CD8-positive, alpha-beta memory T cell (primary cell): Measurements from ENCODE around the gene AFAP1. TPM values are rescaled to one million over a fixed set of nuclear protein-coding genes. Genes with fewer than 3 reads are reported as not detected.
A peak's percentile ranks its signal among the peaks of the same experiment; 100 is the strongest.

ENCODE experiments used
- CTCF ChIA-PET: fragments of 350-600 bp; sonication (Branson Sonifier 250); formaldehyde crosslinking; loops from one replicate; lab custom pipeline; 2021; ENCODE audit warnings: antibody characterized with exemption; lab: Charles Lee
- POLR2A ChIA-PET: fragments of 350-600 bp; sonication (Branson Sonifier 250); formaldehyde crosslinking; loops from one replicate; lab custom pipeline; 2021; ENCODE audit warnings: antibody characterized with exemption; lab: Charles Lee
- DNase-seq, 5 donors: peaks; one replicate each; pipeline versions ENCODE4 v3.0.0 to v3.0.0-alpha.2; 2020 to 2022; ENCODE audit warnings: mixed read lengths in 1 of 5
- H3K27ac ChIP-seq: one replicate; pipeline ENCODE4 v1.7.0; 2013; ENCODE audit warnings: low read depth, mild to moderate bottlenecking, low read length, moderate library complexity
- H3K27me3 ChIP-seq: 2 replicates; pipeline ENCODE4 v1.7.0; 2013; ENCODE audit warnings: low read length, mild to moderate bottlenecking; ENCODE audit not compliant: insufficient read depth, poor library complexity, severe bottlenecking
- H3K36me3 ChIP-seq: 2 replicates; pipeline ENCODE4 v1.7.0; 2013; ENCODE audit warnings: mild to moderate bottlenecking, low read length, moderate library complexity; ENCODE audit not compliant: insufficient read depth
- H3K4me1 ChIP-seq: 2 replicates; pipeline ENCODE4 v1.7.0; 2013; ENCODE audit warnings: mild to moderate bottlenecking, low read length, moderate library complexity; ENCODE audit not compliant: insufficient read depth
- H3K4me3 ChIP-seq: 2 replicates; pipeline ENCODE4 v1.7.0; 2013; ENCODE audit warnings: mild to moderate bottlenecking, low read length
- H3K9me3 ChIP-seq: 2 replicates; pipeline ENCODE4 v1.7.0; 2013; ENCODE audit warnings: mild to moderate bottlenecking, low read length
- H3K27ac Mint-ChIP-seq, 8 donors: one replicate each; pipeline ENCODE4 v1.8.0; 2020 to 2021; ENCODE audit warnings: mixed read lengths in 8 of 8, mild to moderate bottlenecking in 6 of 8, inconsistent platforms in 3 of 8, moderate library complexity in 3 of 8
- H3K27me3 Mint-ChIP-seq, 2 donors: one replicate each; pipeline ENCODE4 v1.8.0; 2020 to 2021; ENCODE audit warnings: mixed read lengths in 2 of 2, mild to moderate bottlenecking in 1 of 2, moderate library complexity in 1 of 2
- H3K36me3 Mint-ChIP-seq, 3 donors: one replicate each; pipeline ENCODE4 v1.8.0; 2020 to 2021; ENCODE audit warnings: mixed read lengths in 3 of 3, inconsistent platforms in 1 of 3, mild to moderate bottlenecking in 1 of 3
- H3K4me1 Mint-ChIP-seq, 3 donors: one replicate each; pipeline ENCODE4 v1.8.0; 2020 to 2021; ENCODE audit warnings: mixed read lengths in 3 of 3, inconsistent platforms in 1 of 3, mild to moderate bottlenecking in 1 of 3
- H3K4me3 Mint-ChIP-seq, 7 donors: one replicate each; pipeline ENCODE4 v1.8.0; 2020 to 2021; ENCODE audit warnings: mixed read lengths in 7 of 7, mild to moderate bottlenecking in 6 of 7, moderate library complexity in 4 of 7, inconsistent platforms in 2 of 7
- H3K9me3 Mint-ChIP-seq, 5 donors: one replicate each; pipeline ENCODE4 v1.8.0; 2020 to 2022; ENCODE audit warnings: mixed read lengths in 5 of 5, mild to moderate bottlenecking in 3 of 5, moderate library complexity in 2 of 5, inconsistent platforms in 1 of 5
- polyA plus RNA-seq: library from polyadenylated mRNA; unstranded; fragments of 300-500 nt; fragmentation: Illumina TruSeq; gene quantifications from one replicate; pipeline ENCODE4 v1.2.3, GENCODE V29; 2021
- total RNA-seq, 2 experiments: library from RNA; stranded (reverse); gene quantifications; one replicate each; pipeline ENCODE4 v1.2.3, GENCODE V29; 2021

Gene AFAP1
- total and polyA plus RNA-seq, 3 experiments from 2014 or later: 2.3 to 19.9 (median 18.4) TPM

DNA sequence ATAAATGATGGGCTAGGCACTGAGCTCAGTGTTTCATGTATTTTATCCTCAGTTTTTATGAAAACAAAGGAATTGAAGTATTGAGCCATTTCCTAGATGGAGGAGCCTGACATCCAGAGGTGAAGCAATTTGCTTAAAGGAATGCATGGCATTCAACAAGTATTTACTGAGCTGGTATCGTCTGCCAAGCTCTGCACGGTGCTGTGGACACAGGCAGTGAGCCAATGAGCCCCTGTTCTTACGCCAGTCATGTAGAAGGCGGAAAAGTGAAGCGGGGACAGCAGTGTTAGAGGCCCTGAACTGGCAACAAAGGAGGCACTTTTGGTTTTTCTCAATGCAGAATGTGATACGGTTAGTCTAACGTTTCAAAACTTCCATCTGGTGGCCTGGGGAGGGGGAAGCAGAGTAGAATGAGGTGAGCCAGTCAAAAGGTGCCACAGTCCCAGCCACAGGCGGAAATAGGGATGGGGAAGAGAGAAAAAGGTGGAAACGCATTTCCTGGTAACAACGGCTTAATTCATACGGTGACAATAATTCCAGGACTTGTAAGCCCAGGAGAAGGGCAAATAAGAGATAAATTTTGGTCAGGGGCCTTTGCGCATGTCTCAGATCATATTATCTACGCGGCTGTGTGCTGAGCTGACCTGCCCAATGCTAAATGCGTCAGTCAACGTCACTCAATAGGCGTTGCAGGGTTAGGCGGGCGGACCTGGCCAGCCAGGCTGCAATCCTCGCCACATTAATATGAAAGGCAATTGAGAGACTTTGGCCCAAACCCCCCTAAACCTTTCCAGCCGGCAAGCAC, 133.9 kb downstream of the AFAP1 start:
- Histone ChIP-seq H3K4me1 (no peaks in the 10 kb centered on the region), H3K9me3 (no peaks in the 10 kb centered on the region), H3K27me3 (no peaks in the 10 kb centered on the region), H3K36me3 (no peaks in the 10 kb centered on the region), H3K4me3 (no peak overlapping the region), H3K27ac (no peak overlapping the region)
- Mint-ChIP-seq H3K36me3 (peaks cover 0 to 38% (median 16%) of the 10 kb centered on the region in 3 donors), H3K4me3 (no peak overlapping the region), H3K9me3 (no peaks in the 10 kb centered on the region), H3K4me1 (peaks cover 6 to 11% (median 8%) of the 10 kb centered on the region in 3 donors), H3K27me3 (no peaks in the 10 kb centered on the region), H3K27ac (peak overlapping the region in 2 of 8 donors; percentile 3 to 31)
- no peak for DNase-seq
- ChIA-PET CTCF (interaction anchor here (0.9 to 11.9 kb wide), 16 partner anchors 8 to 187 kb away, joined by 3 to 132 read pairs (median 8); partner anchors contain the start of gene AFAP1), POLR2A (no interaction called here)

- peaks cover 0 to 39% (median 15%) of the 10 kb centered on the region in 3 donors for H3K36me3 Mint-ChIP-seq
- POLR2A ChIA-PET: interaction anchor here (0.8 to 1.3 kb wide), 2 partner anchors 72 to 133 kb away, joined by 3 read pairs; no protein-coding TSS in a partner anchor
- CTCF ChIA-PET: interaction anchor here (0.6 to 11.9 kb wide), 38 partner anchors 9 to 222 kb away, joined by 3 to 132 read pairs (median 4); partner anchors contain the start of gene AFAP1
Observed at GRCh38 chr4:7804756-7805385, 134.8 kb downstream of the AFAP1 start.

GRCh38 chr4:7803992-7804755, 135.5 kb downstream of the AFAP1 start:
- POLR2A ChIA-PET: interaction anchor here (0.8 to 1.3 kb wide), 2 partner anchors 73 to 134 kb away, joined by 3 read pairs; no protein-coding TSS in a partner anchor
- Histone ChIP-seq H3K4me1 (no peaks in the 10 kb centered on the region), H3K9me3 (no peaks in the 10 kb centered on the region), H3K27ac (no peak overlapping the region), H3K27me3 (no peaks in the 10 kb centered on the region), H3K36me3 (peaks cover 6% of the 10 kb centered on the region), H3K4me3 (no peak overlapping the region)
- CTCF ChIA-PET: interaction anchor here (0.6 to 11.9 kb wide), 36 partner anchors 9 to 223 kb away, joined by 3 to 132 read pairs (median 4); partner anchors contain the start of gene AFAP1
- H3K4me1 Mint-ChIP-seq: peaks cover 6 to 11% (median 8%) of the 10 kb centered on the region in 3 donors
- peak overlapping the region in 1 of 7 donors; percentile 3 for H3K4me3 Mint-ChIP-seq
- no peaks in the 10 kb centered on the region for H3K9me3 Mint-ChIP-seq
- H3K27me3 Mint-ChIP-seq: no peaks in the 10 kb centered on the region
- peaks cover 3 to 39% (median 19%) of the 10 kb centered on the region in 3 donors for H3K36me3 Mint-ChIP-seq
- DNase-seq: peak; percentile 55 to 82 (median 71)
- peak overlapping the region in 1 of 8 donors; percentile 12 for H3K27ac Mint-ChIP-seq

More at GRCh38 chr4:7804756-7805385, 134.8 kb downstream of the AFAP1 start:
- H3K27ac ChIP-seq: no peak overlapping the region
- Mint-ChIP-seq H3K27ac (peak overlapping the region in 1 of 8 donors; percentile 3), H3K27me3 (no peaks in the 10 kb centered on the region), H3K4me1 (peaks cover 6 to 11% (median 8%) of the 10 kb centered on the region in 3 donors), H3K4me3 (no peak overlapping the region), H3K9me3 (no peaks in the 10 kb centered on the region)
- H3K4me3 ChIP-seq: no peak overlapping the region
- H3K9me3 ChIP-seq: no peaks in the 10 kb centered on the region
- H3K4me1 ChIP-seq: no peaks in the 10 kb centered on the region
- no peak for DNase-seq
- H3K36me3 ChIP-seq: no peaks in the 10 kb centered on the region
- no peaks in the 10 kb centered on the region for H3K27me3 ChIP-seq

GRCh38 chr4:7803371-7803770, 136.3 kb downstream of the AFAP1 start:
- ChIA-PET CTCF (interaction anchor here (1.0 to 11.9 kb wide), 14 partner anchors 9 to 183 kb away, joined by 3 to 132 read pairs (median 10); partner anchors contain the start of gene AFAP1), POLR2A (interaction anchor here (1.3 kb wide), 1 partner anchor 135 kb away, joined by 3 read pairs; no protein-coding TSS in a partner anchor)
- no peak overlapping the region for H3K4me3 ChIP-seq
- H3K27me3 Mint-ChIP-seq: no peaks in the 10 kb centered on the region
- H3K36me3 ChIP-seq: peaks cover 8% of the 10 kb centered on the region
- H3K4me3 Mint-ChIP-seq: no peak overlapping the region
- DNase-seq: no peak
- H3K9me3 Mint-ChIP-seq: no peaks in the 10 kb centered on the region
- H3K27me3 ChIP-seq: no peaks in the 10 kb centered on the region
- no peak overlapping the region for H3K27ac ChIP-seq
- H3K36me3 Mint-ChIP-seq: peaks cover 3 to 39% (median 24%) of the 10 kb centered on the region in 3 donors
- H3K27ac Mint-ChIP-seq: peak overlapping the region in 1 of 8 donors; percentile 29
- H3K4me1 ChIP-seq: no peaks in the 10 kb centered on the region
- peaks cover 6 to 11% (median 8%) of the 10 kb centered on the region in 3 donors for H3K4me1 Mint-ChIP-seq
- no peaks in the 10 kb centered on the region for H3K9me3 ChIP-seq

- Histone ChIP-seq H3K27ac (no peak overlapping the region), H3K4me1 (no peaks in the 10 kb centered on the region), H3K4me3 (no peak overlapping the region), H3K27me3 (no peaks in the 10 kb centered on the region), H3K9me3 (no peaks in the 10 kb centered on the region), H3K36me3 (peaks cover 8% of the 10 kb centered on the region)
- peak; percentile 54 to 79 (median 61) for DNase-seq
- CTCF ChIA-PET: interaction anchor here (0.6 to 11.9 kb wide), 19 partner anchors 7 to 827 kb away, joined by 3 to 132 read pairs (median 4); partner anchors contain the start of gene AFAP1
- Mint-ChIP-seq H3K4me3 (no peak overlapping the region), H3K27ac (peak overlapping the region in 4 of 8 donors; percentile 13 to 79 (median 52)), H3K27me3 (no peaks in the 10 kb centered on the region), H3K9me3 (no peaks in the 10 kb centered on the region), H3K4me1 (peaks cover 6 to 11% (median 8%) of the 10 kb centered on the region in 3 donors), H3K36me3 (peaks cover 8 to 37% (median 26%) of the 10 kb centered on the region in 3 donors)
- POLR2A ChIA-PET: no interaction called here
Observed at GRCh38 chr4:7802093-7802726, 137.5 kb downstream of the AFAP1 start.

GRCh38 chr4:7801641-7802040, 138.0 kb downstream of the AFAP1 start:
- ChIA-PET POLR2A (interaction anchor here (0.7 kb wide), 1 partner anchor 40 kb away, joined by 12 read pairs; no protein-coding TSS in a partner anchor), CTCF (interaction anchor here (1.0 to 11.9 kb wide), 8 partner anchors 9 to 419 kb away, joined by 3 to 132 read pairs (median 6); no protein-coding TSS in a partner anchor)
- Mint-ChIP-seq H3K27me3 (no peaks in the 10 kb centered on the region), H3K9me3 (no peaks in the 10 kb centered on the region), H3K27ac (no peak overlapping the region), H3K4me3 (no peak overlapping the region), H3K36me3 (peaks cover 8 to 36% (median 21%) of the 10 kb centered on the region in 3 donors), H3K4me1 (peaks cover 6 to 11% (median 8%) of the 10 kb centered on the region in 3 donors)
- Histone ChIP-seq H3K36me3 (peaks cover 8% of the 10 kb centered on the region), H3K27me3 (no peaks in the 10 kb centered on the region), H3K4me1 (no peaks in the 10 kb centered on the region), H3K27ac (no peak overlapping the region), H3K9me3 (no peaks in the 10 kb centered on the region), H3K4me3 (no peak overlapping the region)
- no peak for DNase-seq
